HEK293 (cell line): ENCODE results near the gene HIF1A.

Experiments used
- CTCF ChIA-PET: fragments of 350-600 bp; formaldehyde crosslinking; extraction: SDS; loops from one replicate; lab custom pipeline; 2021; ENCODE audit warnings: antibody characterized with exemption; lab: Yijun Ruan, JAX
- POLR2A ChIA-PET: fragments of 300-600 bp; formaldehyde crosslinking; extraction: SDS; loops from one replicate; lab custom pipeline; 2020; ENCODE audit warnings: antibody characterized with exemption, inconsistent platforms; lab: Yijun Ruan, JAX
- H3K27ac ChIP-seq: fragments of 200-500 bp; sonication (Bioruptor generic); 2 replicates; pipeline ENCODE4 v1.5.1; 2014; ENCODE audit warnings: low read depth, low read length, control low read depth, inconsistent platforms; ENCODE audit errors: extremely low read depth
- H3K36me3 ChIP-seq, 2 experiments: fragments of 200-500 bp in 1 of 2; sonication (Bioruptor generic) in 1 of 2; 1 replicate in 1 of 2; 2 replicates in 1 of 2; pipeline ENCODE4 v1.5.1; 2014 to 2017; ENCODE audit warnings: inconsistent platforms in 2 of 2, low read length in 2 of 2; ENCODE audit not compliant: control insufficient read depth in 2 of 2, insufficient read depth in 1 of 2
- H3K4me1 ChIP-seq: fragments of 200-500 bp; sonication (Bioruptor generic); 2 replicates; pipeline ENCODE4 v1.5.1; 2014; ENCODE audit warnings: mild to moderate bottlenecking, low read length, inconsistent platforms; ENCODE audit not compliant: control insufficient read depth, insufficient read depth
- H3K4me3 ChIP-seq: 2 replicates; pipeline ENCODE4 v1.5.1; 2011; ENCODE audit warnings: low read depth, mild to moderate bottlenecking, control low read depth, low read length, moderate library complexity
- H3K9me3 ChIP-seq: fragments of 200-500 bp; sonication (Bioruptor generic); 2 replicates; pipeline ENCODE4 v1.5.1; 2014; ENCODE audit warnings: low read depth, low read length, inconsistent platforms; ENCODE audit not compliant: control insufficient read depth, insufficient read depth
- FEZF1 ChIP-seq: fragments of 450-650 bp; formaldehyde crosslinking; IDR thresholded peaks from 2 replicates; pipeline ENCODE4 v1.5.1; 2016; ENCODE audit warnings: missing biosample characterization, missing genetic modification characterization
- GLI2 ChIP-seq: fragments of 450-650 bp; formaldehyde crosslinking; IDR thresholded peaks from 2 replicates; pipeline ENCODE4; 2017; ENCODE audit warnings: missing biosample characterization, missing genetic modification characterization, low read depth, borderline replicate concordance
- OSR2 ChIP-seq: fragments of 450-650 bp; formaldehyde crosslinking; IDR thresholded peaks from 2 replicates; pipeline ENCODE4 v1.5.1; 2016; ENCODE audit warnings: missing biosample characterization, missing genetic modification characterization
- RBAK ChIP-seq: fragments of 450-650 bp; formaldehyde crosslinking; IDR thresholded peaks from 2 replicates; pipeline ENCODE4 v1.5.1; 2016; ENCODE audit warnings: missing biosample characterization, missing genetic modification characterization
- TRIM28 ChIP-seq: IDR thresholded peaks from 2 replicates; pipeline ENCODE4 v1.6.1; 2011; ENCODE audit warnings: low read length, control low read depth, borderline replicate concordance
- ZFP3 ChIP-seq: fragments of 450-650 bp; formaldehyde crosslinking; IDR thresholded peaks from 2 replicates; pipeline ENCODE4 v1.5.1; 2016; ENCODE audit warnings: low read depth, missing biosample characterization, missing genetic modification characterization
- ZNF121 ChIP-seq: fragments of 450-650 bp; formaldehyde crosslinking; IDR thresholded peaks from 2 replicates; pipeline ENCODE4 v1.5.1; 2016; ENCODE audit warnings: missing biosample characterization, missing genetic modification characterization
- ZNF169 ChIP-seq: fragments of 450-650 bp; formaldehyde crosslinking; IDR thresholded peaks from 2 replicates; pipeline ENCODE4 v1.5.1; 2016; ENCODE audit warnings: missing biosample characterization, missing genetic modification characterization
- ZNF280C ChIP-seq: fragments of 450-650 bp; formaldehyde crosslinking; IDR thresholded peaks from 2 replicates; pipeline ENCODE4 v1.5.1; 2016; ENCODE audit warnings: missing biosample characterization, missing genetic modification characterization
- ZNF302 ChIP-seq: fragments of 450-650 bp; formaldehyde crosslinking; IDR thresholded peaks from 2 replicates; pipeline ENCODE4 v1.5.1; 2016; ENCODE audit warnings: missing biosample characterization, missing genetic modification characterization, low read depth
- ZNF488 ChIP-seq: fragments of 450-650 bp; formaldehyde crosslinking; IDR thresholded peaks from 2 replicates; pipeline ENCODE4 v1.5.1; 2016; ENCODE audit warnings: missing biosample characterization, missing genetic modification characterization
- ZNF518A ChIP-seq: fragments of 450-650 bp; formaldehyde crosslinking; conservative IDR thresholded peaks from 2 replicates; pipeline ENCODE4 v1.5.1; 2016; ENCODE audit warnings: low read depth, missing biosample characterization, missing genetic modification characterization
- ZNF555 ChIP-seq: fragments of 450-650 bp; formaldehyde crosslinking; conservative IDR thresholded peaks from 2 replicates; pipeline ENCODE4 v1.5.1; 2017; ENCODE audit warnings: missing biosample characterization, mild to moderate bottlenecking, missing genetic modification characterization, inconsistent platforms
- ZNF629 ChIP-seq: fragments of 450-650 bp; formaldehyde crosslinking; IDR thresholded peaks from 2 replicates; pipeline ENCODE4 v1.5.1; 2017; ENCODE audit warnings: missing biosample characterization, missing genetic modification characterization
- ZNF791 ChIP-seq: fragments of 450-650 bp; formaldehyde crosslinking; IDR thresholded peaks from 2 replicates; pipeline ENCODE4 v1.5.1; 2016; ENCODE audit warnings: missing biosample characterization, missing genetic modification characterization
- ZXDB ChIP-seq: fragments of 450-650 bp; formaldehyde crosslinking; IDR thresholded peaks from 2 replicates; pipeline ENCODE4 v1.5.1; 2016; ENCODE audit warnings: missing biosample characterization, missing genetic modification characterization

HIF1A gene

GRCh38 chr14:61653507-61653906, 41.8 kb upstream of the HIF1A start:
- CTCF ChIA-PET = no interaction called here
- Histone ChIP-seq H3K9me3 (no peaks in the 10 kb centered on the region), H3K27ac (no peak overlapping the region), H3K4me1 (peaks cover 10% of the 10 kb centered on the region), H3K36me3 (no peaks in the 10 kb centered on the region), H3K4me3 (no peak overlapping the region)
- TF ChIP-seq TRIM28 (no peak), ZNF169 (tag by site-specific recombination) (no peak), ZNF302 (tag by site-specific recombination) (no peak), OSR2 (tag by site-specific recombination) (0 out of 2 replicates have a peak, but pooled peaks have one; percentile 17)
- POLR2A ChIA-PET = no interaction called here

- CTCF ChIA-PET = interaction anchor here (0.5 kb wide), 1 partner anchor 179 kb away, joined by 3 read pairs; no protein-coding TSS in a partner anchor
- Histone ChIP-seq H3K27ac (no peak overlapping the region), H3K4me3 (no peak overlapping the region), H3K4me1 (peaks cover 10% of the 10 kb centered on the region), H3K36me3 (no peaks in the 10 kb centered on the region), H3K9me3 (no peaks in the 10 kb centered on the region)
- POLR2A ChIA-PET = no interaction called here
- no peak for TF ChIP-seq ZNF629 (tag by site-specific recombination)
- no peak for TF ChIP-seq RBAK (tag by site-specific recombination)
- no peak for TF ChIP-seq ZFP3 (tag by site-specific recombination)
- TF ChIP-seq GLI2 (tag by site-specific recombination) = no peak
- TF ChIP-seq ZNF280C (tag by site-specific recombination) = no peak
- TF ChIP-seq ZXDB (tag by site-specific recombination) = no peak
These were observed 41.3 kb upstream of the HIF1A start for GRCh38 chr14:61654026-61654425.

GRCh38 chr14:61655777-61656176, 39.5 kb upstream of the HIF1A start:
- no peaks in the 10 kb centered on the region for H3K36me3 ChIP-seq

GRCh38 chr14:61656341-61656740, 39.0 kb upstream of the HIF1A start:
- Histone ChIP-seq H3K4me3 (no peak overlapping the region), H3K36me3 (no peaks in the 10 kb centered on the region), H3K9me3 (no peaks in the 10 kb centered on the region), H3K4me1 (peaks cover 10% of the 10 kb centered on the region), H3K27ac (no peak overlapping the region)
- CTCF ChIA-PET = interaction anchor here (0.6 kb wide), 1 partner anchor 26 kb away, joined by 3 read pairs; no protein-coding TSS in a partner anchor
- no peak for TF ChIP-seq ZNF555
- TF ChIP-seq ZNF518A (tag by site-specific recombination) = no peak
- TF ChIP-seq ZNF791 = no peak
- no peak for TF ChIP-seq FEZF1
- POLR2A ChIA-PET = no interaction called here

More at GRCh38 chr14:61655777-61656176, 39.5 kb upstream of the HIF1A start:
- POLR2A ChIA-PET = no interaction called here
- Histone ChIP-seq H3K27ac (no peak overlapping the region), H3K4me1 (peaks cover 10% of the 10 kb centered on the region), H3K4me3 (no peak overlapping the region), H3K9me3 (no peaks in the 10 kb centered on the region)
- TF ChIP-seq ZNF488 (tag by site-specific recombination) = no peak
- peak; percentile 96 for TF ChIP-seq ZNF121
- CTCF ChIA-PET = interaction anchor here (0.6 kb wide), 2 partner anchors 21 to 26 kb away, joined by 3 read pairs; no protein-coding TSS in a partner anchor
